SK-N-MC (cell line): ENCODE measurements around the gene GCK.

Source experiments
- EZH2 ChIP-seq: fragments of 200-600 bp; sonication (generic); IDR thresholded peaks from one replicate; pipeline ENCODE4 v1.6.1; 2017; ENCODE audit warnings: antibody characterized with exemption
- FOXP2 ChIP-seq: optimal IDR thresholded peaks from 2 replicates; pipeline ENCODE3; 2011; ENCODE audit warnings: mild to moderate bottlenecking, moderate library complexity; ENCODE audit not compliant: insufficient read depth; ENCODE audit errors: extremely low read length, control extremely low read depth
- POLR2AphosphoS5 ChIP-seq: IDR thresholded peaks from 2 replicates; pipeline ENCODE4 v1.6.1; 2012; ENCODE audit warnings: mild to moderate bottlenecking, low read depth, low read length, borderline replicate concordance

DNA sequence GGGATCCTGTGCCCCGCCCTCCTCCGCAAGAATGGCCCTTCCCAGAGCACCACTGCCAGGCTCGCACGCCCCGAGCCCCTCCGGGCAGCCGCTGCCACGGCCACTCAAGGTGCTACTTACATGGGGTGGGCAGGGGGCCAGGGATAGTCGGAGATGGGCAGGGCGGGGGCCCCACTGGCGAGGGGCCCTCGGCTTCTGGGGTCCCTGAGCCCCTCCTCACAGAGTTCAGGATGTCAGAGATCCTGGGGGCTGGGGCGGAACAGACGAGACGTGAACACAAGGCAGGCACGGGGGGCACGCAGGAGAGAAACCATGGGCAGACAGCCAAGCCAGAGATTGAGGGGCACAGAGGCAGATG lies 37.1 kb upstream of the GCK start:
- TF ChIP-seq POLR2AphosphoS5 (no peak), EZH2 (no peak), FOXP2 (no peak)
